Natural killer cell treated with Interleukin-12 subunit alpha and Interleukin-12 subunit beta and Interleukin-15 and Interleukin-18, amount 100 ng/mL, for 72 hours (primary cell): ENCODE data around the gene LAMA4. TPM values are rescaled to one million over a fixed set of nuclear protein-coding genes. Genes with fewer than 3 reads are reported as not detected.

Source experiments
- ATAC-seq, 2 donors: fragments of 150-1000 bp; cut with Tn5 transposase in 1 of 2; sonication (Bioruptor Pico), chemical (Tn5 transposase) in 1 of 2; 2 replicates each; pipeline ENCODE4 v1.10.0; 2021
- DNase-seq: peaks from one replicate; pipeline ENCODE4 v3.0.0; 2022; ENCODE audit warnings: low spot score
- H3K27ac Mint-ChIP-seq, 2 donors: 1 replicate in 1 of 2; 2 replicates in 1 of 2; pipeline ENCODE4 v1.8.0; 2022; ENCODE audit warnings: mixed read lengths in 2 of 2, mild to moderate bottlenecking in 1 of 2, moderate library complexity in 1 of 2
- H3K27me3 Mint-ChIP-seq, 2 donors: 1 replicate in 1 of 2; 2 replicates in 1 of 2; pipeline ENCODE4 v1.8.0; 2022; ENCODE audit warnings: mixed read lengths in 2 of 2
- H3K36me3 Mint-ChIP-seq: one replicate; pipeline ENCODE4 v1.8.0; 2022; ENCODE audit warnings: mixed read lengths
- H3K4me1 Mint-ChIP-seq, 2 donors: 1 replicate in 1 of 2; 2 replicates in 1 of 2; pipeline ENCODE4 v1.8.0; 2022; ENCODE audit warnings: low read depth in 2 of 2, mixed read lengths in 2 of 2, mild to moderate bottlenecking in 1 of 2
- H3K4me3 Mint-ChIP-seq: one replicate; pipeline ENCODE4 v1.8.0; 2022; ENCODE audit warnings: mixed read lengths
- H3K9me3 Mint-ChIP-seq: 2 replicates; pipeline ENCODE4 v1.8.0; 2022; ENCODE audit warnings: mixed read lengths
- total RNA-seq, 2 donors: library from RNA; stranded (reverse); gene quantifications; one replicate each; pipeline ENCODE4 v1.2.3, GENCODE V29; 2022

Gene LAMA4
- total RNA-seq: not detected

- no peak within 1 kb of the TSS for H3K27ac Mint-ChIP-seq
- H3K4me3 Mint-ChIP-seq: peak within 1 kb of the TSS; percentile 70
- H3K27me3 Mint-ChIP-seq: peaks cover 43 to 63% of the 10 kb centered on the region in 2 donors
- peaks cover 12 to 16% of the 10 kb centered on the region in 2 donors for H3K4me1 Mint-ChIP-seq
- no peaks in the 10 kb centered on the region for H3K9me3 Mint-ChIP-seq
- DNase-seq (no peak), ATAC-seq (peak; percentile 57 to 70)
- H3K36me3 Mint-ChIP-seq: no peaks in the 10 kb centered on the region
These were observed at the start of gene LAMA4 for GRCh38 chr6:112253841-112254816. TSS of gene LAMA4 (minus strand) at chr6:112254567. CDS start at chr6:112254150, 417 bp downstream.

GRCh38 chr6:112302142-112302705 lies 47.9 kb upstream of the LAMA4 start:
- peaks cover 49 to 68% of the 10 kb centered on the region in 2 donors for H3K27me3 Mint-ChIP-seq
- H3K4me1 Mint-ChIP-seq: no peaks in the 10 kb centered on the region
- H3K27ac Mint-ChIP-seq: no peak overlapping the region
- no peaks in the 10 kb centered on the region for H3K36me3 Mint-ChIP-seq
- ATAC-seq: no peak
- H3K4me3 Mint-ChIP-seq: no peak overlapping the region
- no peak for DNase-seq
- no peaks in the 10 kb centered on the region for H3K9me3 Mint-ChIP-seq

GRCh38 chr6:112300896-112301295 lies 46.5 kb upstream of the LAMA4 start:
- Mint-ChIP-seq H3K36me3 (peaks cover 7% of the 10 kb centered on the region), H3K27me3 (peaks cover 53 to 68% of the 10 kb centered on the region in 2 donors), H3K9me3 (no peaks in the 10 kb centered on the region), H3K27ac (no peak overlapping the region), H3K4me3 (no peak overlapping the region), H3K4me1 (no peaks in the 10 kb centered on the region)
- ATAC-seq (no peak), DNase-seq (no peak)

GRCh38 chr6:112298816-112299281 lies 44.5 kb upstream of the LAMA4 start:
- Mint-ChIP-seq H3K27me3 (peaks cover 43 to 60% of the 10 kb centered on the region in 2 donors), H3K9me3 (no peaks in the 10 kb centered on the region), H3K27ac (no peak overlapping the region), H3K4me3 (no peak overlapping the region), H3K36me3 (peaks cover 7% of the 10 kb centered on the region), H3K4me1 (no peaks in the 10 kb centered on the region)
- ATAC-seq (no peak), DNase-seq (no peak)

- peaks cover 7% of the 10 kb centered on the region for H3K36me3 Mint-ChIP-seq
- H3K27me3 Mint-ChIP-seq: peaks cover 42 to 60% of the 10 kb centered on the region in 2 donors
- H3K27ac Mint-ChIP-seq: no peak overlapping the region
- no peak for DNase-seq
- H3K4me1 Mint-ChIP-seq: no peaks in the 10 kb centered on the region
- no peak overlapping the region for H3K4me3 Mint-ChIP-seq
- ATAC-seq: no peak
- no peaks in the 10 kb centered on the region for H3K9me3 Mint-ChIP-seq
These were observed 43.8 kb upstream of the LAMA4 start for GRCh38 chr6:112298021-112298745.

DNA sequence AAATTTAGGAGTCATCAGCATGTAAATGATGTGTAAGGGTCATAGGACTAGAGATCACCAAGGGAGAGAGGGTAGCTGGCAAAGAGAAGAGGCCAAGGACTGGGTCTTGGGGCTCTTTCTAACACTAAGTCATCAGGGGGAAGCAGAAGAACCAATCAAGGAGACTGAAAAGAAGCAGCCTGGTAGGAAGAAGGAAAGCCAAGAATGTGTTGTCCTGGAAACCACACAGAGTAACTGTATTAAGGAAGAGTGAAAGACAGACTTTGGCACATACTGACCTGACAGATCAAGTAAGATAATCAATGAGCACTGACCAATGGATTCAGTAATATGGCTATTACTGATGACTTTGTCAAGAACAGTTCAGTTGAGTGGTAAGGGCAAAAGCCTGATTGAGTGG lies 42.3 kb upstream of the LAMA4 start:
- peaks cover 46 to 69% of the 10 kb centered on the region in 2 donors for H3K27me3 Mint-ChIP-seq

GRCh38 chr6:112296122-112296521 lies 41.8 kb upstream of the LAMA4 start:
- DNase-seq (no peak), ATAC-seq (peak in 1 of 2 donors; percentile 51)
- Mint-ChIP-seq H3K4me3 (no peak overlapping the region), H3K36me3 (peaks cover 11% of the 10 kb centered on the region), H3K27ac (peak overlapping the region in 1 of 2 donors; percentile 7), H3K27me3 (peaks cover 50 to 75% of the 10 kb centered on the region in 2 donors), H3K4me1 (peaks cover 0 to 7% of the 10 kb centered on the region in 2 donors), H3K9me3 (no peaks in the 10 kb centered on the region)

More for the DNA sequence above, 42.3 kb upstream of the LAMA4 start:
- Mint-ChIP-seq H3K36me3 (peaks cover 11% of the 10 kb centered on the region), H3K9me3 (no peaks in the 10 kb centered on the region), H3K4me3 (no peak overlapping the region), H3K27ac (peak overlapping the region in 1 of 2 donors; percentile 7), H3K4me1 (peaks cover 0 to 7% of the 10 kb centered on the region in 2 donors)
- ATAC-seq: no peak
- no peak for DNase-seq

GRCh38 chr6:112291161-112291762 lies 36.9 kb upstream of the LAMA4 start:
- DNase-seq: no peak
- no peak for ATAC-seq
- Mint-ChIP-seq H3K4me3 (no peak overlapping the region), H3K4me1 (peaks cover 15 to 26% of the 10 kb centered on the region in 2 donors), H3K27ac (no peak overlapping the region), H3K36me3 (peaks cover 7% of the 10 kb centered on the region), H3K27me3 (peaks cover 51 to 69% of the 10 kb centered on the region in 2 donors), H3K9me3 (no peaks in the 10 kb centered on the region)

- Mint-ChIP-seq H3K36me3 (peaks cover 4% of the 10 kb centered on the region), H3K4me1 (peaks cover 23 to 45% of the 10 kb centered on the region in 2 donors), H3K9me3 (no peaks in the 10 kb centered on the region), H3K27me3 (peaks cover 49 to 66% of the 10 kb centered on the region in 2 donors), H3K4me3 (no peak overlapping the region), H3K27ac (peak overlapping the region in 1 of 2 donors; percentile 27)
- ATAC-seq (no peak), DNase-seq (no peak)
These were observed 34.7 kb upstream of the LAMA4 start for GRCh38 chr6:112289038-112289566.

DNA sequence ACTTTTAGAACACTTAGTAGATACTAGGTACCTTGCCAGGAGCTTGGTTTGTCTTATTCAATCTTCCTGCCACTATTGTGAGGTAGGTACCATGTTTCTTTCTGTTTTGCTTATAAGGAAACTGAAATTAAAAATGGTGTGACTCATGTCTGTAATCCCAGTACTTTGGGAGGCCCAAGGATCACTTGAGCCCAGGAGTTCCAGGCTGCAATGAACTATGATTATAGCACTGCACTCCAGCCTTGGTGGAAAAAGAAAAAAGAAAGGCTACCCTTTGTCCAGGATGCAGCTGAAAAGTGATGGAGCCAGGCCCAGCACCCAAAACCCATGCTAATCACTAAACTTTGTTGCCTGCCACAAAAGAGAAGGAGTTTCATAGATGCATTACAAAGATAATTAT lies 34.1 kb upstream of the LAMA4 start:
- no peaks in the 10 kb centered on the region for H3K9me3 Mint-ChIP-seq
- peaks cover 51 to 66% of the 10 kb centered on the region in 2 donors for H3K27me3 Mint-ChIP-seq
- peaks cover 4% of the 10 kb centered on the region for H3K36me3 Mint-ChIP-seq
- ATAC-seq (peak in 1 of 2 donors; percentile 65), DNase-seq (no peak)
- H3K4me3 Mint-ChIP-seq: no peak overlapping the region
- H3K27ac Mint-ChIP-seq: no peak overlapping the region
- H3K4me1 Mint-ChIP-seq: peaks cover 23 to 45% of the 10 kb centered on the region in 2 donors

DNA sequence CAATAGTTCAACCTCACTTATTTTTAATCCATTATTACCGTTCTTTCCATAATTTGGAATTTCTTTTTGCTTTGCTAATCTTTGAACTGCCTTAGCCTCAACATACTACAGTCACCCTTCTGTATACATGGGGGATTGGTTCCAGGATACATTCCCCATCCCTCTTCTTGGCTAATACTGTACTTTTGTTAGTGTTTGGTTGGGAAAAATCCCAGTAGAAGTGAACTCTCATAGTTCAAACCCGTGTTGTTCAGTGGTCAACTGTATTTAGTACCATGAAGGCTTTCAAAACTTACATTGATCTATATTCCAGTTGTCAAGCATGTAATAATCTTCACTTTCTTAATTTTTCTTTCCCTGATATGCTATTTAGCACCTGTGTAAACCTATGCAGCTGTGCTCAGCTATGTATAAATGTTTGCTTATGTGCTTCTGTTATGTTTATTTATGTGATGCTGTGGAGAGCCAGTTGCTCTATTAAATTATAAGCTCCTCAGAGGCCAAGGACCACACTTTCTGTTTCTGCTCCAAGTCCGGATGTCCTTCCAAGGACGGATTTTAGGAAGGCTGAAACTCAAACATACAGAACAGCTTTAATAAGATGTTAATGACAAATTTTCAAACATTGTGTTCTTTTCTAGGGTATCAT lies 33.3 kb upstream of the LAMA4 start:
- ATAC-seq (no peak), DNase-seq (no peak)
- H3K9me3 Mint-ChIP-seq: no peaks in the 10 kb centered on the region
- no peak overlapping the region for H3K27ac Mint-ChIP-seq
- H3K4me3 Mint-ChIP-seq: no peak overlapping the region
- H3K27me3 Mint-ChIP-seq: peaks cover 58 to 71% of the 10 kb centered on the region in 2 donors
- H3K36me3 Mint-ChIP-seq: peaks cover 4% of the 10 kb centered on the region
- peaks cover 26 to 49% of the 10 kb centered on the region in 2 donors for H3K4me1 Mint-ChIP-seq

DNA sequence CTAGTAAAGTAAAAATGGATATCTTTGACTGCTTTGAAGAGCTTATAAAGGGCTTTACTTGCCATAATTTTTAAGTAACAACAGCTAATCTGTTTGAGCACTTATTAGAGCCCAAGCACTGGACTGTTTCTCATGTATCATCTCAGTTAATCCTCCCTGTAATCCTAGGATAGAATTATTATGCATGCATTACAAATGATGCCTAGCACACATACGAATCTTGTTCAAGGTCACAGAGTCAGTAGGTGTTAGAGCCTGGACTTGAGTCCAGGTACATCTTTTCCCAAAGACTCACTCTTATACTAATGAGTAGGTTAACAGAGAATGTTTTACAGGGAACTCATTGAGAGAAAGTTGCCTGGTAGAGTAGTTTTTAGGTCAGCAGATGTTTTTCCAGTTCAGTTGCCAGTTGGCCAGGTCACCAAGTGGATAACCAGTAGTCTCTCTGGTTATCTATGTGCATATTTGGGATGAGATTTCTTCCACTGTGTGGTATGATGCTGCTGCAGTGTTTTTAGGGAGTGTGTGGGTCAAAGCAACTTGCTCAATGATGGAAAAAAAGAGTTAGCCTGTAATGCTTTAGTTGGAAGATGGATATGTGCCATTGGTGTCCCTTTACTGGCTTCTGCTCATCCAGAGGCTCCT lies 32.3 kb upstream of the LAMA4 start:
- no peaks in the 10 kb centered on the region for H3K36me3 Mint-ChIP-seq
- H3K4me3 Mint-ChIP-seq: no peak overlapping the region
- peaks cover 54 to 72% of the 10 kb centered on the region in 2 donors for H3K27me3 Mint-ChIP-seq
- no peak for DNase-seq
- peaks cover 29 to 43% of the 10 kb centered on the region in 2 donors for H3K4me1 Mint-ChIP-seq
- no peaks in the 10 kb centered on the region for H3K9me3 Mint-ChIP-seq
- no peak for ATAC-seq
- H3K27ac Mint-ChIP-seq: peak overlapping the region in 1 of 2 donors; percentile 21
